ENCODE data around the gene SPRING1.

Gene SPRING1

GRCh38 chr12:116710370-116711150, 27.3 kb downstream of the SPRING1 start:
- no peak for DNase-seq (ENCODE audit: low read depth in 3 of 3, low spot score in 1 of 3)

GRCh38 chr12:116709768-116710167, 28.1 kb downstream of the SPRING1 start:
- no peak for DNase-seq (ENCODE audit: low read depth in 3 of 3, low spot score in 1 of 3)

GRCh38 chr12:116708826-116709756, 28.8 kb downstream of the SPRING1 start:
- DNase-seq (ENCODE audit: low read depth in 3 of 3, low spot score in 1 of 3) = peak in 2 of 3 donors; percentile 5 to 28

GRCh38 chr12:116707751-116708150, 30.1 kb downstream of the SPRING1 start:
- no peak for DNase-seq (ENCODE audit: low read depth in 3 of 3, low spot score in 1 of 3)

- peak; percentile 21 to 36 (median 35) for DNase-seq (ENCODE audit: low read depth in 3 of 3, low spot score in 1 of 3)
These were observed 34.6 kb downstream of the SPRING1 start for GRCh38 chr12:116703214-116703795.

- DNase-seq (ENCODE audit: low read depth in 3 of 3, low spot score in 1 of 3) = no peak
These were observed 36.4 kb downstream of the SPRING1 start for GRCh38 chr12:116701432-116701831.

GRCh38 chr12:116700066-116700465, 37.8 kb downstream of the SPRING1 start:
- DNase-seq (ENCODE audit: low read depth in 3 of 3, low spot score in 1 of 3) = no peak

GRCh38 chr12:116698554-116699075, 39.3 kb downstream of the SPRING1 start:
- DNase-seq (ENCODE audit: low read depth in 3 of 3, low spot score in 1 of 3) = no peak

GRCh38 chr12:116698116-116698515, 39.8 kb downstream of the SPRING1 start:
- no peak for DNase-seq (ENCODE audit: low read depth in 3 of 3, low spot score in 1 of 3)

- no peak for DNase-seq (ENCODE audit: low read depth in 3 of 3, low spot score in 1 of 3)
These were observed 40.2 kb downstream of the SPRING1 start for GRCh38 chr12:116697716-116698115.

- DNase-seq (ENCODE audit: low read depth in 3 of 3, low spot score in 1 of 3) = no peak
These were observed 40.6 kb downstream of the SPRING1 start for GRCh38 chr12:116697305-116697704.

- no peak for DNase-seq (ENCODE audit: low read depth in 3 of 3, low spot score in 1 of 3)
These were observed 42.5 kb downstream of the SPRING1 start for GRCh38 chr12:116695464-116695725.

- no peak for DNase-seq (ENCODE audit: low read depth in 3 of 3, low spot score in 1 of 3)
These were observed 43.0 kb downstream of the SPRING1 start for GRCh38 chr12:116694653-116695463.

GRCh38 chr12:116693286-116694227, 44.3 kb downstream of the SPRING1 start:
- DNase-seq (ENCODE audit: low read depth in 3 of 3, low spot score in 1 of 3) = no peak

- DNase-seq (ENCODE audit: low read depth in 3 of 3, low spot score in 1 of 3) = no peak
These were observed 45.3 kb downstream of the SPRING1 start for GRCh38 chr12:116692605-116693004.

- no peak for DNase-seq (ENCODE audit: low read depth in 3 of 3, low spot score in 1 of 3)
These were observed 46.2 kb downstream of the SPRING1 start for GRCh38 chr12:116691636-116692035.

GRCh38 chr12:116691205-116691604, 46.7 kb downstream of the SPRING1 start:
- no peak for DNase-seq (ENCODE audit: low read depth in 3 of 3, low spot score in 1 of 3)

GRCh38 chr12:116689979-116690744, 47.7 kb downstream of the SPRING1 start:
- no peak for DNase-seq (ENCODE audit: low read depth in 3 of 3, low spot score in 1 of 3)

GRCh38 chr12:116689521-116689920, 48.3 kb downstream of the SPRING1 start:
- DNase-seq (ENCODE audit: low read depth in 3 of 3, low spot score in 1 of 3) = no peak

All from stimulated activated CD4-positive, alpha-beta T cell treated with anti-CD3 and anti-CD28 coated beads, TNF-alpha, amount 100 ng/mL, for 1 hour (primary cell).